Panc1 (cell line): Measurements from ENCODE around the gene CSF1. TPM values are rescaled to one million over a fixed set of nuclear protein-coding genes. Genes with fewer than 3 reads are reported as not detected.

ENCODE experiments used
- ATAC-seq: fragments of 200-7000 bp; cut with Tn5 transposase; 2 replicates; pipeline ENCODE4 v1.9.1; 2020; ENCODE audit warnings: mild to moderate bottlenecking, moderate library complexity
- BruUV-seq: library from RNA; stranded (reverse); fragments of 400-500 nt; replicated peaks from 2 replicates; lab custom pipeline; 2021; lab: Mats Ljungman, UMichigan
- CTCF ChIA-PET: fragments of 300-600 bp; sonication (Branson Sonifier 250); formaldehyde crosslinking; loops from one replicate; lab custom pipeline; 2022; ENCODE audit warnings: antibody characterized with exemption; lab: Charles Lee
- POLR2A ChIA-PET: fragments of 300-600 bp; sonication (Branson Sonifier 250); formaldehyde crosslinking; loops from one replicate; lab custom pipeline; 2022; ENCODE audit warnings: antibody characterized with exemption; lab: Charles Lee
- DNase-seq: peaks from one replicate; pipeline ENCODE4 v3.0.0-alpha.2; 2010; ENCODE audit warnings: low read depth, low spot score
- H3K27ac ChIP-seq: 2 replicates; pipeline ENCODE4 v1.5.1; 2011; ENCODE audit warnings: mild to moderate bottlenecking, low read length, inconsistent platforms
- H3K27me3 ChIP-seq: fragments of 200-500 bp; sonication (Bioruptor generic); 2 replicates; pipeline ENCODE4 v1.6.0; 2014; ENCODE audit warnings: low read length, inconsistent platforms; ENCODE audit not compliant: control insufficient read depth, insufficient read depth
- H3K36me3 ChIP-seq: fragments of 200-500 bp; sonication (Bioruptor generic); 2 replicates; pipeline ENCODE4 v1.5.1; 2014; ENCODE audit warnings: inconsistent platforms, mild to moderate bottlenecking, low read length, moderate library complexity; ENCODE audit not compliant: control insufficient read depth, insufficient read depth
- H3K4me1 ChIP-seq: 2 replicates; pipeline ENCODE4 v1.5.1; 2011; ENCODE audit warnings: inconsistent platforms, mild to moderate bottlenecking, low read length, moderate library complexity; ENCODE audit not compliant: control insufficient read depth, insufficient read depth
- H3K4me3 ChIP-seq, 2 experiments: 2 replicates each; pipeline ENCODE4 v1.5.1; 2011 to 2012; ENCODE audit warnings: low read depth in 2 of 2, low read length in 2 of 2, mild to moderate bottlenecking in 2 of 2, inconsistent platforms in 1 of 2, moderate library complexity in 1 of 2
- H3K9me3 ChIP-seq: fragments of 200-500 bp; sonication (Bioruptor generic); 2 replicates; pipeline ENCODE4 v1.5.1; 2014; ENCODE audit warnings: low read depth, mild to moderate bottlenecking, inconsistent platforms, low read length, moderate library complexity; ENCODE audit not compliant: control insufficient read depth, insufficient read depth
- CTCF ChIP-seq: fragments of 450-650 bp; IDR thresholded peaks from 2 replicates; pipeline ENCODE4 v1.5.1; 2017; ENCODE audit warnings: mild to moderate bottlenecking
- POLR2AphosphoS5 ChIP-seq: IDR thresholded peaks from 2 replicates; pipeline ENCODE4 v1.6.1; 2012; ENCODE audit warnings: mild to moderate bottlenecking, low read depth, low read length, moderate library complexity
- REST ChIP-seq, 2 experiments: IDR thresholded peaks; 2 replicates each; pipeline ENCODE4 v1.6.1; 2011 to 2012; ENCODE audit warnings: low read depth in 2 of 2, control low read depth in 1 of 2, low read length in 1 of 2, mild to moderate bottlenecking in 1 of 2, moderate library complexity in 1 of 2; ENCODE audit not compliant: insufficient read depth in 1 of 2
- SIN3A ChIP-seq: IDR thresholded peaks from 2 replicates; pipeline ENCODE4 v1.6.1; 2012; ENCODE audit warnings: low read depth, mild to moderate bottlenecking, low read length, moderate library complexity, borderline replicate concordance; ENCODE audit not compliant: insufficient read depth
- TCF7L2 ChIP-seq: IDR thresholded peaks from 2 replicates; pipeline ENCODE4 v1.6.1; 2011; ENCODE audit warnings: mild to moderate bottlenecking, low read depth, low read length, inconsistent platforms
- in situ Hi-C: cut with HindIII; loops from 2 replicates; pipeline ENCODE4 v1.10.0; 2016; ENCODE audit warnings: low sequenced_read_pairs, low pct_unique_long_range_greater_than_20kb
- intact Hi-C: fragments of 100-400 bp; cut with micrococcal nuclease; formaldehyde crosslinking; loops from one replicate; pipeline ENCODE4 v1.10.0; 2022; ENCODE audit not compliant: unreplicated experiment
- total RNA-seq: library from RNA; stranded (reverse); gene quantifications from one replicate; pipeline ENCODE4 v1.2.1, GENCODE V29; 2021; ENCODE audit not compliant: unreplicated experiment

CSF1 gene
- total RNA-seq, 1 experiment from 2014 or later = 217 TPM

GRCh38 chr1:109896681-109897080 lies 14.0 kb upstream of the CSF1 start:
- BruUV-seq = no TSS peak
- CTCF ChIA-PET = no interaction called here
- H3K4me1 ChIP-seq = peaks cover 13% of the 10 kb centered on the region; the same call in 1 of the 2 replicates

GRCh38 chr1:109897259-109897955 lies 13.2 kb upstream of the CSF1 start:
- Histone ChIP-seq H3K36me3 (no peaks in the 10 kb centered on the region), H3K27me3 (no peaks in the 10 kb centered on the region), H3K4me3 (no peak overlapping the region), H3K27ac (no peak overlapping the region), H3K9me3 (no peaks in the 10 kb centered on the region), H3K4me1 (peaks cover 8% of the 10 kb centered on the region; the same call in 1 of the 2 replicates)
- BruUV-seq = no TSS peak
- ChIA-PET CTCF (no interaction called here), POLR2A (no interaction called here)
- ATAC-seq (no peak), DNase-seq (no peak)
- intact Hi-C loops (no loop called here), in situ Hi-C loops (no loop called here)
- TF ChIP-seq CTCF = no peak
- no peak for TF ChIP-seq TCF7L2
- TF ChIP-seq POLR2AphosphoS5 = no peak
- TF ChIP-seq REST (IDR thresholded peaks at IDR 0.05; ENCODE audit: insufficient read depth in 1 of 2, low read depth in 2 of 2, low read length in 1 of 2) = no peak
- TF ChIP-seq SIN3A = no peak

More at GRCh38 chr1:109896681-109897080, 14.0 kb upstream of the CSF1 start:
- ATAC-seq = no peak
- Histone ChIP-seq H3K9me3 (no peaks in the 10 kb centered on the region), H3K27ac (peak overlapping the region; percentile 52; the same call in 1 of the 2 replicates), H3K27me3 (no peaks in the 10 kb centered on the region), H3K4me3 (no peak overlapping the region), H3K36me3 (no peaks in the 10 kb centered on the region)
- POLR2A ChIA-PET = interaction anchor here (0.6 kb wide), 1 partner anchor 20 kb away, joined by 3 read pairs; no protein-coding TSS in a partner anchor
- TF ChIP-seq SIN3A (no peak), POLR2AphosphoS5 (no peak), REST (IDR thresholded peaks at IDR 0.05; ENCODE audit: insufficient read depth in 1 of 2, low read depth in 2 of 2, low read length in 1 of 2) (no peak), CTCF (no peak), TCF7L2 (no peak)
- in situ Hi-C loops = no loop called here
- intact Hi-C loops = no loop called here
- DNase-seq = no peak
